ENCODE results near the gene NFATC1.

GRCh38 chr18:79481046-79481790, 85.5 kb downstream of the NFATC1 start:
- no peak for TF ChIP-seq ZNF8 (CRISPR knock-in tag; IDR thresholded peaks at IDR 0.05)
- no peak for TF ChIP-seq ZFP30 (CRISPR knock-in tag; IDR thresholded peaks at IDR 0.05)
- TF ChIP-seq, protein P1, sequence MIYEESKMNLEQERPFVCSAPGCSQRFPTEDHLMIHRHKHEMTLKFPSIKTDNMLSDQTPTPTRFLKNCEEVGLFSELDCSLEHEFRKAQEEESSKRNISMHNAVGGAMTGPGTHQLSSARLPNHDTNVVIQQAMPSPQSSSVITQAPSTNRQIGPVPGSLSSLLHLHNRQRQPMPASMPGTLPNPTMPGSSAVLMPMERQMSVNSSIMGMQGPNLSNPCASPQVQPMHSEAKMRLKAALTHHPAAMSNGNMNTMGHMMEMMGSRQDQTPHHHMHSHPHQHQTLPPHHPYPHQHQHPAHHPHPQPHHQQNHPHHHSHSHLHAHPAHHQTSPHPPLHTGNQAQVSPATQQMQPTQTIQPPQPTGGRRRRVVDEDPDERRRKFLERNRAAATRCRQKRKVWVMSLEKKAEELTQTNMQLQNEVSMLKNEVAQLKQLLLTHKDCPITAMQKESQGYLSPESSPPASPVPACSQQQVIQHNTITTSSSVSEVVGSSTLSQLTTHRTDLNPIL (CRISPR knock-in tag; IDR thresholded peaks at IDR 0.05; ENCODE audit: low read depth), result no peak
- TF ChIP-seq OSR1 (CRISPR knock-in tag; IDR thresholded peaks at IDR 0.05), result no peak
- TF ChIP-seq, protein P2, sequence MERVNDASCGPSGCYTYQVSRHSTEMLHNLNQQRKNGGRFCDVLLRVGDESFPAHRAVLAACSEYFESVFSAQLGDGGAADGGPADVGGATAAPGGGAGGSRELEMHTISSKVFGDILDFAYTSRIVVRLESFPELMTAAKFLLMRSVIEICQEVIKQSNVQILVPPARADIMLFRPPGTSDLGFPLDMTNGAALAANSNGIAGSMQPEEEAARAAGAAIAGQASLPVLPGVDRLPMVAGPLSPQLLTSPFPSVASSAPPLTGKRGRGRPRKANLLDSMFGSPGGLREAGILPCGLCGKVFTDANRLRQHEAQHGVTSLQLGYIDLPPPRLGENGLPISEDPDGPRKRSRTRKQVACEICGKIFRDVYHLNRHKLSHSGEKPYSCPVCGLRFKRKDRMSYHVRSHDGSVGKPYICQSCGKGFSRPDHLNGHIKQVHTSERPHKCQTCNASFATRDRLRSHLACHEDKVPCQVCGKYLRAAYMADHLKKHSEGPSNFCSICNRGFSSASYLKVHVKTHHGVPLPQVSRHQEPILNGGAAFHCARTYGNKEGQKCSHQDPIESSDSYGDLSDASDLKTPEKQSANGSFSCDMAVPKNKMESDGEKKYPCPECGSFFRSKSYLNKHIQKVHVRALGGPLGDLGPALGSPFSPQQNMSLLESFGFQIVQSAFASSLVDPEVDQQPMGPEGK (CRISPR knock-in tag; IDR thresholded peaks at IDR 0.05; ENCODE audit: borderline replicate concordance), result no peak
- no peak for TF ChIP-seq RARB (CRISPR knock-in tag; IDR thresholded peaks at IDR 0.05)
- no peak for TF ChIP-seq BACH2 (CRISPR knock-in tag; IDR thresholded peaks at IDR 0.05; ENCODE audit: borderline replicate concordance)
- TF ChIP-seq TSHZ2 (CRISPR knock-in tag; IDR thresholded peaks at IDR 0.05), result no peak
